ENCODE measurements around the gene GRIA4. TPM values are rescaled to one million over a fixed set of nuclear protein-coding genes. Genes with fewer than 3 reads are reported as not detected.

Gene GRIA4
- total RNA-seq, 1 experiment from 2014 or later = not detected

- no peak for TF ChIP-seq CTCF (conservative IDR thresholded peaks at IDR 0.05; ENCODE audit: low read depth, low read length)
- TF ChIP-seq EZH2 (IDR thresholded peaks at IDR 0.05; ENCODE audit: borderline replicate concordance, low read depth, low read length, poor library complexity, severe bottlenecking) = no peak
- Histone ChIP-seq H3K4me1 (ENCODE audit: insufficient read depth, low read length, poor library complexity, severe bottlenecking) (no peaks in the 10 kb centered on the region), H3K27me3 (replicated peaks; ENCODE audit: insufficient read depth, low read depth, low read length, poor library complexity) (peaks cover 2% of the 10 kb centered on the region), H3K4me3 (ENCODE audit: low read depth, low read length, poor library complexity, severe bottlenecking) (no peak overlapping the region), H3K36me3 (ENCODE audit: insufficient read depth, low read length, poor library complexity, severe bottlenecking) (no peaks in the 10 kb centered on the region), H3K27ac (ENCODE audit: low read depth, low read length, poor library complexity, severe bottlenecking) (no peak overlapping the region), H3K9me3 (ENCODE audit: low read depth, low read length, poor library complexity, severe bottlenecking) (no peaks in the 10 kb centered on the region)
- CTCF ChIA-PET = no interaction called here
- no peak for DNase-seq (ENCODE audit: low spot score)
- POLR2A ChIA-PET (ENCODE audit: low non-redundant PET) = no interaction called here
- intact Hi-C loops (cut with micrococcal nuclease; ENCODE audit: unreplicated experiment) = no loop called here
- no TSS peak for BruUV-seq (replicated peaks)
Observed at GRCh38 chr11:105829084-105829483, 219.2 kb downstream of the GRIA4 start.

GRCh38 chr11:105834461-105834860 is 224.6 kb downstream of the GRIA4 start:
- no peak overlapping the region for H3K27ac ChIP-seq (ENCODE audit: low read depth, low read length, poor library complexity, severe bottlenecking)
- H3K27me3 ChIP-seq (replicated peaks; ENCODE audit: insufficient read depth, low read depth, low read length, poor library complexity) = peaks cover 2% of the 10 kb centered on the region
- POLR2A ChIA-PET (ENCODE audit: low non-redundant PET) = no interaction called here
- no TSS peak for BruUV-seq (replicated peaks)
- CTCF ChIA-PET = no interaction called here
- TF ChIP-seq CTCF (conservative IDR thresholded peaks at IDR 0.05; ENCODE audit: low read depth, low read length) (no peak), EZH2 (IDR thresholded peaks at IDR 0.05; ENCODE audit: borderline replicate concordance, low read depth, low read length, poor library complexity, severe bottlenecking) (no peak)
- no peaks in the 10 kb centered on the region for H3K9me3 ChIP-seq (ENCODE audit: low read depth, low read length, poor library complexity, severe bottlenecking)
- no peak for DNase-seq (ENCODE audit: low spot score)
- intact Hi-C loops (cut with micrococcal nuclease; ENCODE audit: unreplicated experiment) = no loop called here
- H3K4me3 ChIP-seq (ENCODE audit: low read depth, low read length, poor library complexity, severe bottlenecking) = no peak overlapping the region
- H3K4me1 ChIP-seq (ENCODE audit: insufficient read depth, low read length, poor library complexity, severe bottlenecking) = no peaks in the 10 kb centered on the region
- H3K36me3 ChIP-seq (ENCODE audit: insufficient read depth, low read length, poor library complexity, severe bottlenecking) = no peaks in the 10 kb centered on the region

GRCh38 chr11:105838668-105839384 is 229.0 kb downstream of the GRIA4 start:
- no peak overlapping the region for H3K27ac ChIP-seq (ENCODE audit: low read depth, low read length, poor library complexity, severe bottlenecking)
- no peaks in the 10 kb centered on the region for H3K36me3 ChIP-seq (ENCODE audit: insufficient read depth, low read length, poor library complexity, severe bottlenecking)
- no peaks in the 10 kb centered on the region for H3K9me3 ChIP-seq (ENCODE audit: low read depth, low read length, poor library complexity, severe bottlenecking)
- no TSS peak for BruUV-seq (replicated peaks)
- TF ChIP-seq EZH2 (IDR thresholded peaks at IDR 0.05; ENCODE audit: borderline replicate concordance, low read depth, low read length, poor library complexity, severe bottlenecking) = no peak
- TF ChIP-seq CTCF (conservative IDR thresholded peaks at IDR 0.05; ENCODE audit: low read depth, low read length) = no peak
- intact Hi-C loops (cut with micrococcal nuclease; ENCODE audit: unreplicated experiment) = no loop called here
- POLR2A ChIA-PET (ENCODE audit: low non-redundant PET) = no interaction called here
- H3K4me3 ChIP-seq (ENCODE audit: low read depth, low read length, poor library complexity, severe bottlenecking) = no peak overlapping the region
- CTCF ChIA-PET = no interaction called here
- no peaks in the 10 kb centered on the region for H3K27me3 ChIP-seq (replicated peaks; ENCODE audit: insufficient read depth, low read depth, low read length, poor library complexity)
- no peaks in the 10 kb centered on the region for H3K4me1 ChIP-seq (ENCODE audit: insufficient read depth, low read length, poor library complexity, severe bottlenecking)
- no peak for DNase-seq (ENCODE audit: low spot score)

Data from A673 (cell line).